Uterus (tissue), 2 donors: ENCODE results near the gene NDUFV3.
"Not testable (repeated sequence)": the region's sequence is repeated elsewhere in the genome, so short reads cannot be mapped to it uniquely, and the experiment has no call there.

Experiments
- CTCF ChIP-seq, 4 experiments: fragments of 200-600 bp in 2 of 4; fragments of 450-650 bp in 2 of 4; sonication (generic) in 2 of 4; IDR thresholded peaks; one replicate each; pipeline ENCODE4 v1.5.1; 2016 to 2019; ENCODE audit warnings: antibody characterized with exemption in 4 of 4, mild to moderate bottlenecking in 2 of 4, moderate library complexity in 1 of 4
- POLR2A ChIP-seq, 2 donors: fragments of 450-650 bp; IDR thresholded peaks; one replicate each; pipeline ENCODE4 v1.6.1; 2016; ENCODE audit warnings: antibody characterized with exemption in 2 of 2, mild to moderate bottlenecking in 1 of 2, moderate library complexity in 1 of 2

- not testable (repeated sequence) for TF ChIP-seq POLR2A, CTCF (IDR thresholded peaks at IDR 0.05)
These were observed 17.3 kb upstream of the NDUFV3 start for GRCh38 chr21:42875811-42876210.
